Measurements from ENCODE around the gene ATXN7L3B.

DNA sequence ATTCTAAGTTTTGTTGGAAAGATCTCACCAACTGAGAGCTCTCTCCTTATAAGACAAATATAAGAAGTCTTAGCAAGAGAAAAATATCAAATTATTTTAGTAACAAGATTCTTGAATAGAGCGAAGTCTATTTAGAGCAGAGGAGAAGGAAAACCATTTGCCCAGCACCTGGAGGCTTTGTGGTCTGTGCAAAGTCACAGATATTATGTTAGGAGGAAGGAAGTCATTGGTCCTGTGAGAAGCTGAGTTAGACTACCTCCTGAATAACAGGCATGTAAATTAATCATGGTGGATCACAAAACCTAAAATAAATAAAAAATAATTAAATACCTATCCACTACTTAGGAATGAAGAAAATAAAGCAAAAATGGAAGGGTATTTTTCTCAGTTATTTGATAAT, 38.4 kb upstream of the ATXN7L3B start:
- TF ChIP-seq, protein P1, sequence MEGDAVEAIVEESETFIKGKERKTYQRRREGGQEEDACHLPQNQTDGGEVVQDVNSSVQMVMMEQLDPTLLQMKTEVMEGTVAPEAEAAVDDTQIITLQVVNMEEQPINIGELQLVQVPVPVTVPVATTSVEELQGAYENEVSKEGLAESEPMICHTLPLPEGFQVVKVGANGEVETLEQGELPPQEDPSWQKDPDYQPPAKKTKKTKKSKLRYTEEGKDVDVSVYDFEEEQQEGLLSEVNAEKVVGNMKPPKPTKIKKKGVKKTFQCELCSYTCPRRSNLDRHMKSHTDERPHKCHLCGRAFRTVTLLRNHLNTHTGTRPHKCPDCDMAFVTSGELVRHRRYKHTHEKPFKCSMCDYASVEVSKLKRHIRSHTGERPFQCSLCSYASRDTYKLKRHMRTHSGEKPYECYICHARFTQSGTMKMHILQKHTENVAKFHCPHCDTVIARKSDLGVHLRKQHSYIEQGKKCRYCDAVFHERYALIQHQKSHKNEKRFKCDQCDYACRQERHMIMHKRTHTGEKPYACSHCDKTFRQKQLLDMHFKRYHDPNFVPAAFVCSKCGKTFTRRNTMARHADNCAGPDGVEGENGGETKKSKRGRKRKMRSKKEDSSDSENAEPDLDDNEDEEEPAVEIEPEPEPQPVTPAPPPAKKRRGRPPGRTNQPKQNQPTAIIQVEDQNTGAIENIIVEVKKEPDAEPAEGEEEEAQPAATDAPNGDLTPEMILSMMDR (IDR thresholded peaks at IDR 0.05) = no peak
- TF ChIP-seq POLR2A (IDR thresholded peaks at IDR 0.05) = no peak

Data from thyroid gland (tissue), 4 donors.